Measurements from ENCODE around the gene CYGB.
"Not testable (repeated sequence)": the region's sequence is repeated elsewhere in the genome, so short reads cannot be mapped to it uniquely, and the experiment has no call there.

Gene CYGB

GRCh38 chr17:76519048-76519966 lies 18.2 kb downstream of the CYGB start:
- DNase-seq: peak; percentile 69

DNA sequence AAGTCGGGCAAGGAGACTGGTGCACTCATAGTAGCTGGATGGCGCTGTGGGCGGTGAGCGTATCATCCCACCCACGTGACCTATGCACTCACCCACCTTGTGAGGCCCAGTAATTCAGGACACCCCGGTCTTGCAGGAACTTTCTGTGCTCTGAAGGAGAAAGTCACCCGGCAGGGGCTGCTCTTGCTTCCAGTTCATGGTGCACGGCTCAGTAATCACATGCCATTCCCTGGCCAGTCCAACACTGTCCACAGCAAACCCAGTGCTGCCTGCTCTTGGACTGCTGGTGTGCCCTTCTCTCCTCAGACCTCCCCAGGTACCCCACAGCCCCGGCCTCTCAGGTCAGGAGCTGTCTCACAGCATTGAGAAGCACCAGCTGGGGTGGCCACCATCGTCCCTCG lies 19.9 kb downstream of the CYGB start:
- DNase-seq: no peak

GRCh38 chr17:76515274-76515949 lies 22.1 kb downstream of the CYGB start:
- DNase-seq: no peak

- not testable (repeated sequence) for DNase-seq
These were observed 23.2 kb downstream of the CYGB start for GRCh38 chr17:76514355-76514754.

DNA sequence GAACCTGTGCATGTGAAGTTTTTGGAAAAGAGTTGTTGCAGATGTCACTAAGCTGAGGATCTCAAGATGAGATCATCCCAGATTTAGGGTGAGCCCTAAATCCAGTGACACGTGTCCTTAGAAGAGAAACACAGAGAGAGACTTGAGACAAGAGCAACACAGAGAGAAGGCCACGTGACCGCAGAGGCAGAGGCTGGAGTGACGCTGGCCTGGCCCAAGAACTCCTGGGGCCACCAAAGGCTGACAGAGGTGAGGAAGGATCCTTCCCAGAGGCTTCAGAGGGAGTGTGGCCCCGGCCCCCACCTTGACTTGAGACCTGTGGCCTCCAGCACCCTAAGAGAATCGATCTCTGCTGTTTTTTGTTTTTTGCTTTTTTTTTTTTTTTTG lies 24.2 kb downstream of the CYGB start:
- DNase-seq: peak; percentile 52

GRCh38 chr17:76512366-76513305 lies 24.9 kb downstream of the CYGB start:
- DNase-seq: no peak

- no peak for DNase-seq
These were observed 25.7 kb downstream of the CYGB start for GRCh38 chr17:76511668-76512365.

DNA sequence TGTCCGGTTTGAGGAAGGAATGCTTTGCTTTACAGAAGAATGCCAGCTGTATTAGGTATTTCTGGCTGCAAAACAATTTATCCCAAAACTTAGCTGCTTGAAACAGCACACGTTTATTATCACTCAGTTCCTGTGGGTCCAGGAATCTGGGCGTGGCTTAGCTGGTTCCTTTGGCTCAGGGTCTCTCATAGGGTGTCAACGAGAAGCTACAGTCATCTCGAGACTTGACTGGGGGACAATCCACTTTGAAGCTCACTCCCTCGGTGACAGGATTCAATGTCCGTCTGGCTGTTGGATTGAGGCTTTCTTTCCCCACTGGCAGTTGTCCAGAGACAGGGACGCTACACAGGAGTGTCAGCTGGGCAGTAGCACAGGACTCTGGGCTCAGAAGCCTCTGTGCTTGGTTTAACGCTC lies 26.7 kb downstream of the CYGB start:
- DNase-seq: peak; percentile 60

- DNase-seq: not testable (repeated sequence)
These were observed 28.9 kb downstream of the CYGB start for GRCh38 chr17:76508472-76509063.

DNA sequence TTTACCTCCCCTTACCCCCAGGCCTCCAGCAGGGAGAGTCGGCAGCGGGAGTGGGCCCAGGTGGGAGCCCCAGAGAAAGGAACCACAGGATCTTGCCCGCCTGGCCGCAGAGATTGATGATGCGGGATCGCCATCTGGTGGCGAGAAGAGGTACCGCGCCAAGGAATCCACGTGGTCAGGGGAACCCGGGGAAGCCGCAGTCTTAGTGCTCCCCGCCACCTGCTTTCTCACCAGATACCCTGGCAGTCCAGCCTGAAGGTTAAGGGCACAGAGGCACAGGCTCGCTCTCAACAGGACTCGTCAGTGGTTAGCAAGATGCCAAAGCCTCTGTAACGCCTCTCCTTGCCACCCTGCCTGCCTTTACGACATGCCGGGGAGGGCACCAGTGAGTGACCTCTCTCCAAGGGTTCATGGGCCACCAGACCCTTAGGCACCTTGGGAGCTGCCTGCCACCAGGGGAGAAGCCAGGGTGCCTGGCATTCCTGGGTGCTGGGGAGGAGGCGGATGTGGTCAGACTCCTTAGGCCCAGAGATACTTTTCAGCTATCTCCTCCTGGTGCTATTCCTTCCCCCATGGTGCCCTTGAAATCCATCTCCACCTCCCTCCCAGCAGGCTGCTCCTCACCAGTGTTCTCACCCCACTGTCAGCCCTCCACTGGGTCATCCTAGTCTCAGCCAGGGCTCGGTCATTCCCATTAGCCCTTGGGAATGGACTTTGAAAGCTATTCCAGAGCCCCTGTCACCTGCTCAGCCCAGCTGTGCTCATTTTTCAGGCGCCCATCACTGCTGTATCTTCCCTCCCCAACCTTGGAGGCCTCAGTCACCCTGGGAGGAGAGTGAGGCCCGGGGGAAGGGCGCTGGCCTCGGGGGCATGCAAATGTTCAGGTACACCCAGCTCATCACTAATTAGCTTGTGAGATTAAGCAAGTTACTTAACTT lies 30.8 kb downstream of the CYGB start:
- peak; percentile 91 for DNase-seq

DNA sequence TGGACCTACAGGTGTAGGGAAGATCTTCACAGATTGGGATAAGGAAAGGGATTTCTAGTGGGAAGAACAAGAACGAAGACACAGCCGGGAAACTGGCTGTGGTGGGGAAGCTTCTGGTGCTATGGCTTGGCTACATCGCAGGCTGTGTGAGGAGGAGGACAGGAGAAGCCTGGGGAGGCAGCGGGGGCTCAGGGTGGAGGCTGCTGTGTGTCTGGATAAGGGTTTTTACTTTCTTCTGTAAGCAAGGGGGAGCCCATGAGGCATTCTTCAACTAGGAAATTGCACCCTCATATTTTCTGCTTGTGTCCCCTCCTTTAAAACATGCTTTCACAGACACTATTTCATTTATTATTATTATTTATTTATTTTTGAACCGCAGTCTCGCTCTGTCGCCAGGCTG lies 33.4 kb downstream of the CYGB start:
- no peak for DNase-seq

GRCh38 chr17:76502341-76503211 lies 34.9 kb downstream of the CYGB start:
- peak; percentile 45 for DNase-seq

GRCh38 chr17:76501827-76502307 lies 35.6 kb downstream of the CYGB start:
- no peak for DNase-seq

DNA sequence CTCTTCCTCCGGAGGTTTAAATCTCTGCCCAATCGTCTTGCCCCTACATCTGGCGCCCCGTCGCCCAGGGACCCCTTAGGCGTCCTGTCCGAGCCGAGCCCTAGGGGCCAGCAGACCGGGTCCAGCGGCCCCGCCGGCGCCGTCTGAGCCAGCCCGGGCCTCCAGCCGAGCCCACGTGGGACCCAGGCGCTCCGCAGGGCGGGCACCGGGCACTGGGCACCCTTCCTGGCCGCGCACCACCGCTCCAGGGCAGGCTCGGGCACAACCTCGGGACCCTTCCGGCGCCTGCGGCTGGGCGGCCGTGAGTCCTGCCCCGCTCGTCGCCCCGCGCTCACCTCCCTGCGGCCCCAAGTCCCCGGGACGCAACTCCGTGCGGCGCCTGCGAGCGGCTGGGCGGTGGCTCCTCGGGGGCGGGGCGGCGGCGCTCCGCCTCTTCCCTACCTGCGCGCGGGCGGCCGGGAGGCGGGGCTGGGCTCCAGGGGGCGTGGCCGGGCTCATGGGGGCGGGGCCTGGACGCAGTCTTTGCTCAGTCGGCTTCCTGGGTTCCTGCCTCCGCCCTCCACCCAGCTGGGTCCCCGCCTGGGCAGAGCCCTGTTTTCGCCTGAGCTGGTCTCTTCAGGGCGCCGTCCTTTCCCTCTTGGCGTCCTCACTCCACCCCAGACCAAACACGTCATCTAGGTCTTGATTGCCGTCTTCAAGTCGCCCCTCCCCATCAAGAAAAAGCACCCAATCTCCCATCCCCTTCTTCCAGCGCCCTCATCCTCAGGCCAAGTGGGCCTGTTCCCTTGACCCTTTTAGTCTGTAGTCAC lies 36.3 kb downstream of the CYGB start, which contains the start of gene RHBDF2:
RHBDF2 (minus strand) TSS at position 406 of the 809 bp plus-strand sequence. CDS start 19,899 bp downstream, outside the sequence.
- DNase-seq: peak; percentile 89

DNA sequence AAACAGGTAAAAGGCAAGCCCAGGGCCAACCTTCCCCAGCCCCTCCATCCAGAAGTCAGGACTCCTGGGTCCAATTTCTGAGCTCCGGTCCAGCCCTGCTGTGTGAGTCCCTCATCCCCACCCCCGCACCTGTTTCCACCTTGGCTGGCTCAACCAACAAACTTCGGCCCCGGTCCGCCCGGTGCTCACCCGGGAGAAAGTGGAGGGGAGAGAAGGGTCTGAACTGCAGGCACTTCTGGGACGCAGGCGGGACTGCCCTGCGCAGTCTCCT lies 36.8 kb downstream of the CYGB start:
- DNase-seq: no peak

DNA sequence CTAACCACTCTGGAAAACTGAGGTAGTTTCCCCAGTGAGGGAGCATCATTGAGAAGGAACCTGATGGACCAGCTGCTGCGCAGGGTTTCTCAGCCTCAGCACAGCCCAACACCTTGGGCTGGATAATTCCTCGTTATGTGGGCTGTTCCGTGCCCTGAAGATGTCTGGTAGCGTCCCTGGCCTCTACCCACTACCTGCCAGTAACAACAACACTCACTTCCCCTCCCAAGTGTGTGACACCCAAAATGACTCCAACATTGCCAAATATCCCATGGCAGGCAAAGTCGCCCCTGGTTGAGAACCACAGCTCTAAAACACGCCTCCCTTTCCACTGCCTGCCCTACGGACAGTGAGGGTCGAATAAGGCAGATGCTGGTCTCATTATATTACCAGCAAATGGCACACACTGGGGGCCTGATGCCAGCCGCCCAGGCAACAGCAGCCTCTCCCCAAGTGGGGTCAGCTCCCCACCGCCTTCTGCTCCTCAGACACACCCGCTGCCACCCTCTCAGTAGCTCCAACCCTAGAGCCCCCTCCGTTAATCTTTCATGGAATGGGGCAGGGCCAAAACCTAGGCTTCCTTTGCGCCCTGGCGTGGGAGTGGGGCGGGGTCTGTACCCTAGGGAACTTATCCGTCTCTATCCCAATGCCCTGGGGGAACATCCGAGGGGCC lies 37.3 kb downstream of the CYGB start:
- peak; percentile 82 for DNase-seq

DNA sequence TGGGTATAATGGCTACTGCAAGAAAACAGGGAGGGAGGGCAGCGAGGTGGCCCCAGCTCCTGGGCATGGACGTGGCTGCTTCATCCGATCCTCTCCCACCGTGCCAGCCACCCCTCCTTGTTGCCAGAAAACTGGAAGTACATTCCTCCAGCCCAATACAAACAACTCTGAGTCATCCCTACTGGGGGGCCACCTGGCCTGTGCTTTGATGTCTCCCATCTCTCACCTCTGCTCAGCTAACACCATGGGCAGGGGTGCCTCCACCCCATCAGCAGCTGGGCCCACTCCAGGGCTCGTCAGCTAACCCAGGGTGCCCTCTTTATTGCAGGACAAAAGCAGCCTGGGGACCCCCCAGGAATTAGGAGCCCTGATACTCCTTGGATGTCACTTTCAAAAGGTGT lies 38.2 kb downstream of the CYGB start:
- no peak for DNase-seq

DNA sequence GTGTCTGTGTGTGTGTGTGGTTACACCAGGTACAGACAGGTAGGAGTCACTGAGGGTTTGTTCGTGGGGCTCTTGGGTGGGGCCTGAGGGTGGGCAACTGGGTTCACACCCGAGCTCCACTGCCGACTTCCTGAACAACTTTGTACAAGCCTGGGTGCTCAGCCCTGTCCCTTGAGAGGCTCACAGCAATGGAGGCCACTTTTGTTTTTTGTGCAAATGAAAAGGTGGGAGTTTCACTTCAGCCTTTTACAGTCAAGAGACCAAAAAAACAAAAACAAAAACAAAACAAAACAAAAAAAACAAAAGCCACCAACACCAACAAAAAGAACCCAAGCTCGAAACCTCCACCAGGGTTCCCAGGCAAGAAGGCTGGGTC lies 38.6 kb downstream of the CYGB start:
- DNase-seq: no peak

Data from NCI-H82 (cell line).